ENCODE measurements around the gene ACBD3.

- TF ChIP-seq POLR2A (IDR thresholded peaks at IDR 0.05) (no peak), CTCF (IDR thresholded peaks at IDR 0.05) (no peak)
These were observed 1.2 kb downstream of the ACBD3 start for GRCh38 chr1:226185141-226186036.

Measured in right lobe of liver (tissue), 4 donors.